Stomach (tissue), 4 donors: ENCODE data around the gene CTNNA1.

Experiments used
- CTCF ChIP-seq, 7 experiments: fragments of 450-650 bp in 4 of 7; fragments of 200-600 bp in 3 of 7; sonication (generic) in 3 of 7; IDR thresholded peaks; one replicate each; pipeline ENCODE4 v1.5.1; 2016 to 2019; ENCODE audit warnings: antibody characterized with exemption in 7 of 7, control low read depth in 2 of 7, mild to moderate bottlenecking in 1 of 7
- EP300 ChIP-seq: sonication (generic); formaldehyde crosslinking; IDR thresholded peaks from one replicate; pipeline ENCODE4 v1.6.1; 2017; ENCODE audit warnings: antibody characterized with exemption
- POLR2A ChIP-seq, 4 donors: fragments of 450-650 bp; IDR thresholded peaks; one replicate each; pipeline ENCODE4 v1.6.1; 2016; ENCODE audit warnings: antibody characterized with exemption in 4 of 4, control low read depth in 2 of 4, mild to moderate bottlenecking in 1 of 4, moderate library complexity in 1 of 4
- POLR2AphosphoS5 ChIP-seq, 3 donors: sonication (generic); formaldehyde crosslinking; IDR thresholded peaks; one replicate each; pipeline ENCODE4 v1.6.1; 2016; ENCODE audit warnings: antibody characterized with exemption in 3 of 3

GRCh38 chr5:138790684-138791083 is 37.5 kb downstream of the CTNNA1 start:
- TF ChIP-seq CTCF (IDR thresholded peaks at IDR 0.05) (no peak), POLR2A (IDR thresholded peaks at IDR 0.05) (no peak), POLR2AphosphoS5 (IDR thresholded peaks at IDR 0.05) (no peak), EP300 (no peak)
